ENCODE data around the gene MSLN.

The MSLN gene

GRCh38 chr16:730666-731509 is 29.6 kb upstream of the MSLN start:
- Histone ChIP-seq H3K9me3 (ENCODE audit: insufficient read depth, low read length) (no peaks in the 10 kb centered on the region), H3K9me2 (replicated peaks; ENCODE audit: insufficient read depth, low read length) (no peaks in the 10 kb centered on the region), H3K4me2 (ENCODE audit: low read depth, low read length, poor library complexity, severe bottlenecking) (no peak overlapping the region), H3K79me2 (ENCODE audit: insufficient read depth, low read length) (no peaks in the 10 kb centered on the region), H3K27ac (ENCODE audit: low read depth, low read length) (no peak overlapping the region), H3K4me3 (ENCODE audit: insufficient read depth, low read length, poor library complexity, severe bottlenecking) (no peak overlapping the region), H2AFZ (ENCODE audit: low read depth, low read length, severe bottlenecking) (no peak overlapping the region), H4K20me1 (ENCODE audit: low read depth, low read length) (no peaks in the 10 kb centered on the region), H3K36me3 (ENCODE audit: low read length) (no peaks in the 10 kb centered on the region), H3K27me3 (ENCODE audit: low read length) (no peaks in the 10 kb centered on the region), H3K9ac (ENCODE audit: low read length) (no peak overlapping the region), H3F3A (ENCODE audit: insufficient read depth) (peaks cover 19% of the 10 kb centered on the region)
- TF ChIP-seq EZH2phosphoT487 (conservative IDR thresholded peaks at IDR 0.05; ENCODE audit: low read length), result no peak
- TF ChIP-seq, protein P1, sequence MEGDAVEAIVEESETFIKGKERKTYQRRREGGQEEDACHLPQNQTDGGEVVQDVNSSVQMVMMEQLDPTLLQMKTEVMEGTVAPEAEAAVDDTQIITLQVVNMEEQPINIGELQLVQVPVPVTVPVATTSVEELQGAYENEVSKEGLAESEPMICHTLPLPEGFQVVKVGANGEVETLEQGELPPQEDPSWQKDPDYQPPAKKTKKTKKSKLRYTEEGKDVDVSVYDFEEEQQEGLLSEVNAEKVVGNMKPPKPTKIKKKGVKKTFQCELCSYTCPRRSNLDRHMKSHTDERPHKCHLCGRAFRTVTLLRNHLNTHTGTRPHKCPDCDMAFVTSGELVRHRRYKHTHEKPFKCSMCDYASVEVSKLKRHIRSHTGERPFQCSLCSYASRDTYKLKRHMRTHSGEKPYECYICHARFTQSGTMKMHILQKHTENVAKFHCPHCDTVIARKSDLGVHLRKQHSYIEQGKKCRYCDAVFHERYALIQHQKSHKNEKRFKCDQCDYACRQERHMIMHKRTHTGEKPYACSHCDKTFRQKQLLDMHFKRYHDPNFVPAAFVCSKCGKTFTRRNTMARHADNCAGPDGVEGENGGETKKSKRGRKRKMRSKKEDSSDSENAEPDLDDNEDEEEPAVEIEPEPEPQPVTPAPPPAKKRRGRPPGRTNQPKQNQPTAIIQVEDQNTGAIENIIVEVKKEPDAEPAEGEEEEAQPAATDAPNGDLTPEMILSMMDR (IDR thresholded peaks at IDR 0.05; ENCODE audit: insufficient read depth, low read length, poor library complexity, severe bottlenecking), result no peak

- Histone ChIP-seq H3K36me3 (ENCODE audit: low read length) (no peaks in the 10 kb centered on the region), H3K4me2 (ENCODE audit: low read depth, low read length, poor library complexity, severe bottlenecking) (no peak overlapping the region), H3K79me2 (ENCODE audit: insufficient read depth, low read length) (no peaks in the 10 kb centered on the region), H3K9me3 (ENCODE audit: insufficient read depth, low read length) (no peaks in the 10 kb centered on the region), H3K9ac (ENCODE audit: low read length) (no peak overlapping the region), H3F3A (ENCODE audit: insufficient read depth) (peaks cover 10% of the 10 kb centered on the region), H3K27me3 (ENCODE audit: low read length) (no peaks in the 10 kb centered on the region), H3K4me3 (ENCODE audit: insufficient read depth, low read length, poor library complexity, severe bottlenecking) (no peak overlapping the region), H3K9me2 (replicated peaks; ENCODE audit: insufficient read depth, low read length) (no peaks in the 10 kb centered on the region), H2AFZ (ENCODE audit: low read depth, low read length, severe bottlenecking) (no peak overlapping the region), H3K27ac (ENCODE audit: low read depth, low read length) (no peak overlapping the region), H4K20me1 (ENCODE audit: low read depth, low read length) (no peaks in the 10 kb centered on the region)
- no peak for TF ChIP-seq EZH2phosphoT487 (conservative IDR thresholded peaks at IDR 0.05; ENCODE audit: low read length)
These were observed 28.2 kb upstream of the MSLN start for GRCh38 chr16:732332-732731.

DNA sequence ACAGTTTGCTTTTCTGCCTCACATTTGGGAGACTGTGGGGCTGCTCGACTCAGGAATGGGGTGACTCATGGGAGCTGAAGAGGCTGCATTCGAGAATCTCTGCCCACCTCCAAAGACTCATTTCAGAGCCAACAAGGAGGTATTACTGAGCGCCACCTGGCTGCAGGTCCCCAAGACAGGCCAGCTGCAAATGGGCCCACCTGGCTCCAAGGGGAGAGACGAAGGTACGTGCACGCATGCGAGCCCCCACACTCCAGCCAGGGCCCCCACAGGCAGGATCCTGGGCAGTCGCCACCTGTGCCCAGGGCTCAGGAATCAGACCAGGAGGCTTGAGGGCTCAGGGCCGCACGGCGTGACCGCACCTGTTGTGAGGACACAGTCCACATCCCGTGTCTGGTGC is 27.6 kb upstream of the MSLN start:
- Histone ChIP-seq H3K36me3 (ENCODE audit: low read length) (no peaks in the 10 kb centered on the region), H3K4me2 (ENCODE audit: low read depth, low read length, poor library complexity, severe bottlenecking) (no peak overlapping the region)

More for the DNA sequence above, 27.6 kb upstream of the MSLN start:
- no peaks in the 10 kb centered on the region for H4K20me1 ChIP-seq (ENCODE audit: low read depth, low read length)
- no peaks in the 10 kb centered on the region for H3K9me3 ChIP-seq (ENCODE audit: insufficient read depth, low read length)
- no peak for TF ChIP-seq EZH2phosphoT487 (conservative IDR thresholded peaks at IDR 0.05; ENCODE audit: low read length)
- TF ChIP-seq, protein P1 (IDR thresholded peaks at IDR 0.05; ENCODE audit: insufficient read depth, low read length, poor library complexity, severe bottlenecking), result no peak
- no peaks in the 10 kb centered on the region for H3K27me3 ChIP-seq (ENCODE audit: low read length)
- no peak overlapping the region for H3K9ac ChIP-seq (ENCODE audit: low read length)
- H3K9me2 ChIP-seq (replicated peaks; ENCODE audit: insufficient read depth, low read length), result no peaks in the 10 kb centered on the region
- no peak overlapping the region for H3K27ac ChIP-seq (ENCODE audit: low read depth, low read length)
- no peak overlapping the region for H3K4me3 ChIP-seq (ENCODE audit: insufficient read depth, low read length, poor library complexity, severe bottlenecking)
- H3F3A ChIP-seq (ENCODE audit: insufficient read depth), result peaks cover 12% of the 10 kb centered on the region
- H2AFZ ChIP-seq (ENCODE audit: low read depth, low read length, severe bottlenecking), result no peak overlapping the region
- H3K79me2 ChIP-seq (ENCODE audit: insufficient read depth, low read length), result no peaks in the 10 kb centered on the region

Measured in SU-DHL-6 (cell line).